Mucosa of gallbladder (tissue), 1 donor: ENCODE data around the gene FRS3. TPM values are rescaled to one million over a fixed set of nuclear protein-coding genes. Genes with fewer than 3 reads are reported as not detected.
A peak's percentile ranks its signal among the peaks of the same experiment; 100 is the strongest.
"Not testable (repeated sequence)": the region's sequence is repeated elsewhere in the genome, so short reads cannot be mapped to it uniquely, and the experiment has no call there.

Experiments used
- DNase-seq: peaks from one replicate; pipeline ENCODE4 v3.0.0-alpha.2; 2020; ENCODE audit warnings: low spot score
- total RNA-seq: library from RNA; stranded (reverse); gene quantifications from one replicate; pipeline ENCODE4 v1.2.1, GENCODE V29; 2021
- donor health status: DM: no; HTN: no; CAD: no.

Gene FRS3
- total RNA-seq, 1 donor from 2014 or later: 6.3 TPM

DNA sequence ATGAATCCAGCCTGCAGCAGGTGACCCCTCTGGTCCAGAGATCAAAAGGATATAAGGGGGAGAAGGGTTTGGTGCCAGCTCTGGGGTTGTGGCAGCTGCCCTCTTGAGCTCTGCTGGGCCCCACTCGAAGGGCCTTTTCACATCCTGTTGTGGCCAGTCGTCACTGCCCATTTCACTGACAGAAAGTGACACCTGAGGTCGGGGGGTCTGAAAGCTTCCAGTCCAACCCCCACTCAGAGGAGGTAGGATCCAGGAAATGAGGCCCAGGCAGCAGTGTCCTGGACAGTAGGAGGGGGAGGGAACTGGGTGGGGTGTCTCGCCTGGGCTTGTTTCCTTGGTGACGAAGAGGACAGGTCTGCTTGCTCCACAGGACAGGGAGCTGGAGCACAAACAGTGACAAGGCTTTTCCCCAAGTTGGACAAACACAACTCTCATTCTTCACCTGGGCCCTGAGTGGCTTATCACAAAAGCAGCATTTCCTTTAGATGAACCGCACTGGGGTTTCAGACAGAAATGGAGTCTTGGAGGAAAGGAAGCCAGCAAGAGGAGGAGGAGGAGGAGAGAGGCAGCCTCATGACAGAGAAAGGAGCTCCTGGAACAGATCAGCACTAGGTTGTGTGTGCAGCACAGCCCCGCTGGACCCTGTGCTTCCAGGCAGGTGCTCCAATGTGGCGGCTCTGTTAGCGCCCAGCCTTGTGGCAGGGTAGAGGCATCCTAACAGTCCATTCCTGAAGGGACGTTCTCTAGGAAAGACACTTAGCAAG, 11.0 kb downstream of the FRS3 start:
- DNase-seq: no peak

DNA sequence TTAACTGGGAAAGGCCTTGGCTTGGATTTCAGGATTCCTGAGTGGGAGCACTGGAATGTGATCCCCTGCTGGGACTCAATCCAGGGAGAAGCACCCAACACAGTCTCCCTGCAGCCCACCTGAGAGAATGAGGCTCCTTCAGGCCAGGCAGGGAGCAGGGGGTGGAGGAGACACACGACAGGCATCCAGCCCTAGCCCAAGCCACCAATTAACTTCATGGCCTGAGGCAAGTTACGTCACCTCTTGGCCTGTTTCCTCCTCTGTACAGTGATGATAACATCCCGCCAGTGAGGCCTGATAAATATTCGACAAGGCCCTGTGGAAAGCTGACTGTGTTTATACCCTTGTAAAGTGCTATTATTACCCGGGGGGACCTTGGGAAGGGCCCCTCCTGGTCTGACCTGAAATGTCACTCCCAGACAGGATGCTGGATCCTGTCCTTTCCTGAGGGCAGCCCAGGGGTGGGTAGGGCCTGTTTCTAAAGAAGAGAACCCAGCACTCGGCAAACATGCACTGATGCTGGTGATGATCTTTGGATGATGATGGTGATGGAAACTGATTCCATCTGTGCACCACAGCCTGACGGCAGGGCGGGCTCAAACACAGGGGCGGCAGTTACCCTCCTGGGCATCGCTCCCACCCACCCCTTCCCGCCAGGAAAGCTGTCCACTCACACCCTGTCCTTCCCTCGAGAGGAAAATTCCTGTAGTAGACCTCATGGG, 12.4 kb downstream of the FRS3 start:
- DNase-seq: peak; percentile 55

DNA sequence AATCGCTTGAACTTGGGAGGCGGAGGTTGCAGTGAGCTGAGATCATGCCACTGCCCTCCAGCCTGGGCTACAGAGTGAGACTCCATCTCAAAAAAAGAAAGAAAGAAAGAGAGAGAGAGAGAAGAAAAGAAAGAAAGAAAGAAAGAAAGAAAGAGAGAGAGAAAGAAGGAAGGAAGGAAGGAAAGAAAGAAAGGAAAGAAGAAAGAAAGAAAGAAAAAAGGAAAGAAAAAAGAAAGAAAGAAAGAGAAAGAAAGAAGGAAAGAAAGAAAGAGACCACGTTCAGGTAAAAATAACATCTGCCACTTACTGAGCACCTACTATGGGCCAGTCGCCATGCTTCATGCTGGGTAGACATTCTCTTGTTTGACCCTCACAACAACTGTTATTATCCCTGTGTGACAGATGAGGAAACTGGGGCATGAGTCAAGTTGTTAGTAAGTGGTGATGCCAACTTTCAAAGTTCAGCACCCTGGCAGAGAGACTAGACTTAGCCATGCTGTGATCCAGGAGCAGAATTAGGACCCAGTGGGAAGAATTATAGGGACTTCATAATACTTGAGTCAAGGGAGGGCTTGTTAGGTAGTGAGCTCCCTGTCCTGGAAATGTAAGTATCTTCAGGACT, 13.5 kb downstream of the FRS3 start:
- DNase-seq: not testable (repeated sequence)

DNA sequence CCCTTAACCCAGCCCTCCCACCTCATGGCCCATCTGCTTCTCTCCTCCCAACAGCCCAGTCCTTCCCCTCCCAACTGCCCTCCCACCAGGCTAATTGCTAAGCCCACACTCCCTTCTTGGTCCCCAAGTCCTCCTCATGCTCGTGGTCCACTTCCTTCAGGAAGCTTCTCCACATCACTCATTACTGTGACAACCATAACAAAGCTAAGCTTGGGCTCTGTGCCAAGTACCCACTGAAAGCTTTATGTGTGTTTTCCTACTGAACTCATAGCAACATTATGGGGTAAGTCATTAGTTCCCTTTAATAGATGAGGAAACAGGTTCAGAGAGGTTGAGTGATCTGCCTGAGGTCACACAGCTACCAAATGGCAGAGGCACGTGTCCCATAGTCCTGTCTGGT, 16.2 kb downstream of the FRS3 start:
- DNase-seq: no peak

DNA sequence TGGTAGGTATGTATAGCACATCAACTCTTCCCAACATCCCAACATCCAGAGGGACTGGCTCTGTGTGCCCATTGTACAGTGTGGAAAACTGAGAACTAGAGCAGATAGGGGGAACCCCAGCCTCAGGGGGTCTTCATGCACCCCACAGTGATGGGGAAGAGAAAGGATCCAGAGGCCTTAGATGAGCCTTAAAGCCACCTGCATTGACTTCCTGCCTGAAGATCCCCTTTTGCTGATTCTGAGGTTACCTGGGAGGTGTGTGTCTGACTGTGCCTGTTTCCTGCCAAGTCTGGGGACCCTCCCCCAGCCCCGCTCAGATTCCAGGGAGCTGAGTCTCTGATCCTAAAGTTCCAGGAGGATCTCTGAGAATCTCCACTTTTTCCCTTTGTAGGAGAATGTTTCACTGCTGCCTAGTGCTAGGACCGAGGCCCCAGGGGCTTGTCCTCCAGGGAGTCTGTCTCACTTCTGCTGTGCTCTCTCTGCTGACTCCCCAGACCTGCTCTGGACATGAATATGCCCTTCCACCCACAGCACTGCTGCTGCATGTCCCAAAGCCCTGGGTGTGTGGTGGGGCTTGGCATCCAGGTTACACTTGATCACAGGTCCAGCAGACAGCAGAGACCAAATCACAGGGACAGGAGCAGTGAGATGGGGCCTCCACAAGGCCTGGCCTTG, 19.7 kb downstream of the FRS3 start:
- no peak for DNase-seq

DNA sequence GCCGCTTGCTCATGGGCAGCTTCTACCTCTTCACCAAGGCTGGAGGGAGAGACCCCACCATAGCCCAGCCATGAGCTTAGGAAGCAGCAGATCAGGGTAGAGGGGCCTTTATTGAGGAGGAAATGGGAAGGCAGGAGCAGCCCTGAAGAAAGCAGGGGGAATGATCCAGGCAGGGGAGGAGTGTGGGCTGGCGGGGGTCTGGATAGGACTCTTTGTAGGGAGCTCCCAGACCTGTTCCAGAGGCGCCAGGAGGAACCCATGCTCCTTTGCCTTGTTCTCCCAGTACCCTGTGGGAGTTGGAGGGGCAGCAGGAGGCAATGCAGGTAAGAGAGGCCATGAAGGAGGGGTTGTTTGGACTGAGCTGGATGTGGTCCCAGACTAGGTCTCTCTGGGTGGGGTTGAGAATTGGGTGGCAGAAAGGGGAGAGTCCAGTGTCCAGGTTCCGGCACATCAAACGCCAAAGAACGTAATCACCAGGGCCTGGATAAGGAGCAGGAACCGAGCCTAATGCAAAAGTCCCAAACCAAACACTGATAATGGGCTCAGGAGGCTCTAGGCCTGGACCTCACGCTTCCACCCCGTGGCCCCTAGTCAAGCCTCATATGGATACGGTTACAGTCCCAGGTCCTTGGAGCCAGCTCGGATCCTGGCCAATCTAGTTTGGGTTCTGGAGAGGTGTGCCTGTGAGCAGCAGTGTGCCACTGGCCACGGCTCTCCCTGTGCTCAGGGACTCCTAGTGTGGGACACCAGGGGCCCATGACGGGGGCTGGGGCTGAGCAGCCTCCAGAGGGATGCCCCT, 20.4 kb downstream of the FRS3 start:
- DNase-seq: no peak

DNA sequence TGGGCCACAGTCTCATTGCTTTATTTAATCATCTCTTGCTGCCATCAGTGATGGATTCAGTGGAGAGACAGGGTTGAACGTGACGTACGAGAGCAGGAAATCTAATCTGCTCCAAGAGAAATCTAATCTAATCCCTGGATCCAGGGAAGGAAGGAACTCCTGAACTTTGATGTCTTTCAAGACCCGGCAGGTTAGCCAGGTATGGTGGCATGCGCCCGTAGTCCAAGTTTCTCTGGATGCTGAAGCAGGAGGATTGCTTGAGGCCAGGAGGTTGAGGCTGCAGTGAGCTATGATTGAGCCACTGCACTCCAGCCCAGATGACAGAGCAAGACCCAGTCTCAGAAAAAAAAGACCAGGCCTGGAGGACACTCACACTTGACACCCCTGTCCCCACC, 21.1 kb downstream of the FRS3 start:
- no peak for DNase-seq

DNA sequence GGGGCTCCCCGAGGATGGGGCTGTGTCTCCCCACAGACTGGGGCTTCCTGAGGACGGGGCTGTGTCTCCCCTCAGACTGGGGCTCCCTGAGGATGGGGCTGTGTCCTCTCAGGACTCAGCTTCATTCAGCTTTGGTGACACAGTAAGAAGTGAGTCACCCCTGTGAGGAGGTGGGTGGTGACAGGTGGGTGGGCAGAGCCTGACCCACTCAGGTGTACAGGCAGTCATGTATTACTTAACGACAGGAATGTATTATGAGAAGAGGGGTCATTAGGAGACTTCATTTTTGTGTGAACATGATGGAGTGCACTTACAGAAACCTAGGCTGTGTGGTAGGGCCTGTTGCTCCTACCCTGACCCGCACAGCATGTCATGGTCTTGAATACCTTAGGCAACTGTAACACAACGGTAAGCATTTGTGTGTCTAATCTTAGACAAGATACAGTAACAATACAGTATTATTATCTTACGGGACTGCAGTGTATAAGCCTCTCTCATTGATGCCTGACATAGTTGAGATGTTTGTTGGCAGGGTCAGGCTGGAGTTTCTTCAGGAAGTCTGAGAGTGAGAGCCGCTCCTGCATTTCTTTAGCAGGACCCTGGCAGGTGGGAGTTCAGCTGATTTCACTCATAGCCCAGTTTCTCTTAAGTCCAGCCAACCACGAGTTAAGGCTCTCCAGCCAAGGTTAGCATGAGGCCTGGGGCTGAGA, 21.6 kb downstream of the FRS3 start:
- DNase-seq: no peak

DNA sequence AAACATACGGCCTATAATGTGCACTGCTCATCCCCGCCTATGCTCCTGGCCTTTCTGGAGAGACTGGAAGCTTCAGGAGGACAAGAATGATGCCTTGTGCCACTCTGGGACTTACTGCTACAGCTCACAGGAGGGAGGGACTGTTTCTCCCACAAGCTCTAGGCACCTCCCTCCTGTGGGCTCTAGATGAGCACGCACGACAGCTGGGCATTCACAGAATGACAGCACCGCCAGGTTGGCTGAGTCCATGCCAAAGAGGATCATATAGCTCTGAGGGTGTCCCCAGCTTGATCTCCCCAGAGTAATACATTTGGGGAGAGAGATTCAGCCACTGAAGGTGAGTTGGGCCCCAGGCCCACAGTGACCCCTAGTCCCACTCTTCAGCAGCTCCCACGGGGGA, 22.4 kb downstream of the FRS3 start:
- no peak for DNase-seq

DNA sequence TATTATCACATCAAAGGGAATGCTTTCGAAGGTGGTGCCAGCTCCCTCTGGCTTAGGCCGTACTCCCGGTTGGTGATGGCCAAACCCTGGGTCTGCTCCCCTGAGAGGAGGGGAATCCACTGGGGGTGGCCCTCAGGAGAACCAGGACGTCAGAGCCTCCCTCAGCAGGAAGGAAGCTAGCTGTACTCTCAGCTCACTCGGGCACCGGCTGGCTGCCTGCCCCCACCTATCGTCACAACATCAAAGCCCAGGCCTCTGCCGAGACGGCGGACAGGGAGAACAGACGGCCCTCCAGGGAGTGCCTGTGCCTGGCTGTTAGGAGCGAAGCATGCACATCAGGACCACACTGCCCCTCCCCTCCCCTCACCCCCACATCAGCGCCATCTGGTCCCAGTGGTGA, 23.3 kb downstream of the FRS3 start:
- no peak for DNase-seq

DNA sequence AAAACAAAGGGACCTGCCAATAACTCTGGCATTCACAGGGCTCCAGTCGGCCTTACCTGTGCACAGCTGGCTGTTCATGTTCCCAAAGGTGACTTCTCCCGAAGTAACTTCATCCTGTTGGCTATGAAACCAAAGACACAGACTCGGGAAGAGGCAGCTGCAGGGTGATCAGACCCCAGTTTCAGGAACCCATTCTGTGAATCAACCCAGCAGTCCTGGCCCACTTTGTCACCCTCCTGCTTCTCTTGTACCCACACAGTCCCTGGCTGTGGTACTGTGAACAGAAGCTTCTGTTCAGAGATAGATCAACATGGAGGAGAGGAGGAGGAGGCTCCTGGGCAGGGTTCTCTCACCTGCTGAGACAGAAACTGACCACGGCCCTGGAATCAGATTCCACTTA, 23.8 kb downstream of the FRS3 start:
- no peak for DNase-seq

DNA sequence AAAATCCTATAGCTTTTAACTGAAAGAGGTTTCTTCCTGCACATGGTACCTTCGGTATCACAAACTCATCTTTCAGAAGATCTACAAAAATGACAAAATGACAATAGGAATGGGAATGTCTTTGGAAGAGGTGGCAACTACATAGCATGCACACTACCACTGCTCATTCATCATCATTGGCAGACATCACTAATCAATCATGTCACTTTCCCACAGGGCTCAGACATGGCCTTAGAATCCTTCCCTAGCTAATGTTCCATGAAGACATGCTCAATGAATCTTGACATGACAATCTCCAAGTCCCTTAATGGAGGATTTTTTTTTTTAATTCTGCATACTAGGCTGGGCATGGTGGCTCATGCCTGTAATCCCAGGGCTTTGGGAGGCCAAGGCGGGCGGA, 29.3 kb downstream of the FRS3 start:
- DNase-seq: no peak

DNA sequence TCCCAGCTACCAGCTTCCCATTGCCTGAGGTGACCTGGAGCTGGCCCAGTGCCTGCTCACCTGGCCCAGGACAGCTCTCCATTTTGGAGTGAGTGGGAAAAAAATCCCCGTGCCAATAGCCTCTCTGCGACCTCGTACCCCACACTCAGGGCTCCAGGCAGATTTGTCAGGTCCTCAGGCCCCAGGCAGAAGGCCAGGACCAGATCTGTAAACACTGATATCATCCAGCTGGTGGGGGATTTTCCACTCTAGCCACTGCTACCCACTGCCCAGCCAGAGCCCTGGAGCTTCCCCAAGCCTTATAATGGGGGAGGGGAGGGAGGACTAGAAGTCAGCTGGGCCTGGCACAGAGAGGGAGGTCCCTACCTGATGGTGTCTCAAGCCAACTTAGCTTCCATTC, 31.2 kb downstream of the FRS3 start:
- DNase-seq: no peak

DNA sequence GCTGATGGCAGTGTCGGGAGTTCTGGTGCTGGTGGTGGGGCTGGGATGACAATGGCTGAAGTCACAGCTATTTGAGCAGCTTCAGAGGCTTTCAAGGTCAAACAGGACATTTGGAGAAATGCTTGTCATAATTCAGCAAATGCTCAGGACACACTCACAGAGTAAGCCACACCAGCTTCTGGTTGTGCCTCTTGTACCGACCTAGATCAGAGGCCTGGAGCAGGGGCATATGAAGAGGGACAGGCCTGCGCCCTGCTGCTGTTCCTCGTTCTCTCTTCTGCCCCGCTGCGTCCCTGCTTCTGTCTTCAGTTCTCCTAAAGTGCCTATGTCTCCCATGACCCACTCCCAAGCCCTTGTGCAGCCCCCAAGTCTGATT, 31.6 kb downstream of the FRS3 start:
- no peak for DNase-seq

DNA sequence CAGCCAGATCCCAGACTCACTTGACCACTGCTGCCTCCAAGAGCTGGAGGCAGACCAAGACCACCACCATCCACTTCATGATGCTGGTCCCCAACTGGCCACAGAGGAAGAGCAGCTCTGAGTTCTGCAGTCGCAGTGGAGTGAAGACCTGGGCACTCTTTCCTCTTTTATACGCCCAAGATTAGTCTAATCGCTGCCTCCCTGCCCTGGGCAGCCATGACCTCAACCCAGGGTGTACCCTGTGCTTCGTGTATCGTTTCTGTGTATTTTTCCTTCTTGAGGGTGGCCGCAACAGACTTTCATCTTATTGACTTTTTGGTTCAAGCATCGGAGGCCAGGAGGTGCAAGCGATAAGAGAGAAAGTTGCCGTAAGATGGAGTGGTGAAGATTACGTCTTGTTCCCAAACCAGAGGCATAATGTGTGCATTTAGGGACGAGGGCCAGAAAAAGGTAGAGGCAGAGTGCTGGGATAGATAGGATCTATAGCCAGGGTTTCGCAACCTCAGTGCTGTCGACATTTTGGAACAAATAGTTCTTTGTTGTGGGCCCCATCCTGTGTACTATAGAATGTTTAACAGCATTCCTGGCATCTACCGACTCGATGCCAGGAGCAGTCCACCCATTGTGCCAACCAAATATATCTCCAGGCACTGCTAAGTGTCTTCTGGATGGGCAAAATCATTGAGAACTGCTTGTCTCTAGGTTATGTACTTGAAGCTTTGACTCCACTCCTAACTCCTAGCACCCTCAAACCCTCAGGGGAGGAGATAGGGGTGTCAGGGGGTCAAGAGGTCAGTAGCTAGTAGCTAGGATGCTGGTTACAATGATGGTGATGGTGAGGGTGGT, 32.2 kb downstream of the FRS3 start, which contains the start of gene PGC:
Gene PGC (minus strand): TSS at position 142 of the 846 bp plus-strand sequence. CDS start 63 bp downstream, at position 79.
- no peak for DNase-seq

DNA sequence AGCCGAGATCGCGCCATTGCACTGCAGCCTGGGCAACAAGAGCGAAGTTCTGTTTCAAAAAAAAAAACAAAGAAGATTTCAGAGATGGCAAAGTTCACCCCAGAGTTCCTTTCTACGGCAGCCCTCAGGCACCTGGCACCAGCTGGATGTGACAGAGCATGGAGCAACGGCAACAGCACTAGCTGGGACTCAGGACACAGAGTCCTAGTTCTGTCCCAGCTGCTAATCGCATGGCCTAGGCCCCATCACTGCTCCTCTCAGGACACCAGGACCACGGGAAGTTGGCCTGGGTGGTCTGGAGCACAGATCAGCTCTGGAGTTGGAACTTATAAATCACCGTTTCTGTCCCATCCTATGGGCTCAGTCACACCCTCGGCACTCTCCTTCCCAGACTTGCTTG, 33.6 kb downstream of the FRS3 start:
- DNase-seq: no peak

DNA sequence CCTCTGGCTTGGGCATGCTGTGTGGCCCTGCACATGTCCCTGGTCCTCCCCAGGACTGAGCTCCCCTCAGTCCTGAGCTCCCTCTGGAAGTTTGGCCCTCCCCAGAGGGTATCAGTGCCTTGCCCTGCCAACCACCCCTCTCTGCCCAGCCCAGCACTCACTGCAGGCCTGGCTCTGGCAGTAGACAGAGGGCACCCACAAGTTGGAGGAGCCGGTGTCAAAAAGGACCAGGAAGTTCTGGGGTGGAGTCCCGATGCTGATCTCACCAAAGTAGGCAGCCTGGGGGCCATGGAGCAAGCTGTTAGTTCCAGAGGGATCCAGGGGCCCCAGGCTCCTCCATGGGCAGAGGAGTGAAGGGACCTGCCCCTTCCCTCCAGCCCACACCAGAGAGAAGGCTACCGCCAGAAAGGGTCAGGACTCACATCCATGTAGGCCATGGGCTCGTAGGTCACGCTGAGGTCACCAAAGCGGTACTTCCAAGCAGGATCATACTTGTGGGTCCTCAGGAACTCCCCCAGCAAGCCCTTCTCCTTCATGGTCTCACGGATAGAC, 35.4 kb downstream of the FRS3 start:
- no peak for DNase-seq

DNA sequence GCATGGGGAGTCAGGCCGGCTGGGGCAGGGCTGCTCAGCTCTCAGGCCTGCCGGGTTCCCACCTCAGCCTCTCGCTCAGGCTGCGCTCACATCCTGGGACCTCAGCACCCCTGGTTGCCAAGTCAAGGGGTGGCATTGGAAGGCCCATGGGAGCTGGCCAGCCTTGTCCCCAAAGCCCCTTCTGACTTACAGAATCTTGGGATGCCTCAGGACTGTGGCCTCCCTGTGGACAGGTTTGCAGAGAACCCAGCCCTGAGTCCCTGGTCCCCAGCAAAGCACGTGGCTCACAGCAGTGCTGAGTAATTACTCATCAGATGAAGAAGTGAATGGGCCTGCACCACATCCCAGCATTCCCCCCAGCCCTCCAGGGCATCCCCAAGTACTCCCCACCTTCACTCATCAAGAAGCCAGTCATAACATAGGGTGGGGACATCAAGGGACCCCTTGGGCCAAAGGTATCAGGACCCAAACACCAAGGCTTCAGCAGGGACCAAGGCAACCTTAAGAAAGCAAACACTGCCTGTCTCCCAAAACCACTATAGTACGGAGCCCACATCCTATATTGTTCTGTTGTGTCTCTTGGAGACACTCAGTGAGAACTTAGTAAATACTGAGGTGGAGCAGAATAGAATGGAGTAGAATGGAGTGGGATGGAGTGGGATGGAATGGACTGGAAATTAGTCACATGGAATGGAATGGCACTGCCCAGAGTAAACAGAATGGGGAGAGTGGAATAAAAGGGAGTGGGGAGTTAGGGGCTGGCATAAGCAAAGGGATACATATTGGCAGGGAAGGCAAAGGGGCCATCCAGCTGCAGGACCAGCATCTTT, 36.1 kb downstream of the FRS3 start:
- DNase-seq: no peak
